ENCODE results near the gene PCDHA6.

GRCh38 chr5:140875085-140876065 lies 47.6 kb downstream of the PCDHA6 start, which contains the start of gene PCDHA12:
- TF ChIP-seq CTCF (IDR thresholded peaks at IDR 0.05) (peak; percentile 42; the same call in 1 of the 2 replicates), ZNF121 (CRISPR knock-in tag; IDR thresholded peaks at IDR 0.05) (no peak), CBFB (CRISPR knock-in tag; IDR thresholded peaks at IDR 0.05; ENCODE audit: low read depth) (no peak), USF1 (CRISPR knock-in tag; IDR thresholded peaks at IDR 0.05) (no peak)
